DMS153 treated with DMSO at 0.1 percent for 48 hours (cell line): ENCODE results near the gene HFM1.

Experiments used
- DNase-seq: peaks from one replicate; lab custom pipeline; 2025; ENCODE audit not compliant: unreplicated experiment; lab: John Stamatoyannopoulos, UW

Gene HFM1

GRCh38 chr1:91278754-91279153, 125.9 kb downstream of the HFM1 start:
- no peak for DNase-seq

- no peak for DNase-seq
Measured at GRCh38 chr1:91273875-91274274, 130.8 kb downstream of the HFM1 start.

GRCh38 chr1:91261655-91262054, 143.0 kb downstream of the HFM1 start:
- no peak for DNase-seq

- DNase-seq: no peak
Measured at GRCh38 chr1:91245435-91245834, 159.2 kb downstream of the HFM1 start.

GRCh38 chr1:91244737-91245136, 159.9 kb downstream of the HFM1 start:
- no peak for DNase-seq

GRCh38 chr1:91243171-91243570, 161.5 kb downstream of the HFM1 start:
- no peak for DNase-seq

GRCh38 chr1:91234181-91234580, 170.5 kb downstream of the HFM1 start:
- DNase-seq: no peak

- no peak for DNase-seq
Measured at GRCh38 chr1:91226741-91227140, 177.9 kb downstream of the HFM1 start.

GRCh38 chr1:91224878-91225277, 179.8 kb downstream of the HFM1 start:
- DNase-seq: no peak

- DNase-seq: no peak
Measured at GRCh38 chr1:91221017-91221416, 183.6 kb downstream of the HFM1 start.

- no peak for DNase-seq
Measured at GRCh38 chr1:91217911-91218310, 186.7 kb downstream of the HFM1 start.
